Peyer's patch (tissue), 4 donors: Measurements from ENCODE around the gene HOXA1.

ENCODE experiments used
- CTCF ChIP-seq, 6 experiments: fragments of 450-650 bp in 4 of 6; fragments of 200-600 bp in 2 of 6; sonication (generic) in 1 of 6; IDR thresholded peaks; one replicate each; pipeline ENCODE4 v1.5.1; 2017 to 2019; ENCODE audit warnings: antibody characterized with exemption in 6 of 6, mild to moderate bottlenecking in 3 of 6, moderate library complexity in 1 of 6
- POLR2A ChIP-seq, 2 donors: fragments of 450-650 bp; IDR thresholded peaks; one replicate each; pipeline ENCODE4 v1.5.1; 2017; ENCODE audit warnings: antibody characterized with exemption in 2 of 2, mild to moderate bottlenecking in 2 of 2, moderate library complexity in 2 of 2

GRCh38 chr7:27108390-27109127, 12.8 kb upstream of the HOXA1 start:
- TF ChIP-seq CTCF (IDR thresholded peaks at IDR 0.05) (peak in 1 of 6 experiments; percentile 5), POLR2A (IDR thresholded peaks at IDR 0.05) (peak in 1 of 2 donors; percentile 50)
